NCI-H345 treated with DMSO at 0.1 percent for 48 hours (cell line): ENCODE results near the gene POLR2E.

ENCODE experiments used
- DNase-seq: peaks from one replicate; lab custom pipeline; 2025; ENCODE audit not compliant: unreplicated experiment; lab: John Stamatoyannopoulos, UW

Gene POLR2E

GRCh38 chr19:1051791-1052190, 43.4 kb downstream of the POLR2E start:
- DNase-seq: no peak

- DNase-seq: no peak
Measured at GRCh38 chr19:1050989-1051788, 44.0 kb downstream of the POLR2E start.

GRCh38 chr19:1049800-1050199, 45.4 kb downstream of the POLR2E start:
- no peak for DNase-seq

- no peak for DNase-seq
Measured at GRCh38 chr19:1049106-1049505, 46.1 kb downstream of the POLR2E start.

GRCh38 chr19:1047696-1048147, 47.5 kb downstream of the POLR2E start:
- DNase-seq: no peak

GRCh38 chr19:1046836-1047695, 48.1 kb downstream of the POLR2E start:
- DNase-seq: no peak

GRCh38 chr19:1046117-1046626, 49.0 kb downstream of the POLR2E start:
- no peak for DNase-seq

GRCh38 chr19:1045247-1045603, 50.0 kb downstream of the POLR2E start:
- DNase-seq: no peak

- peak; percentile 17 for DNase-seq
Measured at GRCh38 chr19:1042689-1043511, 52.3 kb downstream of the POLR2E start.

- peak; percentile 5 for DNase-seq
Measured at GRCh38 chr19:1041835-1042685, 53.1 kb downstream of the POLR2E start.

- no peak for DNase-seq
Measured at GRCh38 chr19:1041272-1041834, 53.8 kb downstream of the POLR2E start.

- DNase-seq: peak; percentile 94
Measured at GRCh38 chr19:1040476-1041271, 54.5 kb downstream of the POLR2E start.

- peak; percentile 97 for DNase-seq
Measured at GRCh38 chr19:1039646-1040475, 55.3 kb downstream of the POLR2E start, which contains the start of gene ABCA7. Gene ABCA7, plus strand, starts transcription at chr19:1040107. Its CDS starts 1,255 bp downstream, at chr19:1041362.

GRCh38 chr19:1038978-1039645, 56.1 kb downstream of the POLR2E start:
- no peak for DNase-seq

- DNase-seq: no peak
Measured at GRCh38 chr19:1037621-1038064, 57.5 kb downstream of the POLR2E start.
